GM10266 (cell line): ENCODE measurements around the gene OR2B2.
A peak's percentile ranks its signal among the peaks of the same experiment; 100 is the strongest.
"Not testable (repeated sequence)": the region's sequence is repeated elsewhere in the genome, so short reads cannot be mapped to it uniquely, and the experiment has no call there.

Experiments used
- DNase-seq: peaks from one replicate; pipeline ENCODE4 v3.0.0; 2012; ENCODE audit errors: extremely low spot score
- CTCF ChIP-seq: IDR thresholded peaks from 2 replicates; pipeline ENCODE4 v1.5.1; 2012; ENCODE audit warnings: mild to moderate bottlenecking, low read depth; ENCODE audit not compliant: control insufficient read depth, insufficient read depth; ENCODE audit errors: missing control alignments

The OR2B2 gene

GRCh38 chr6:27924179-27924578 is 12.0 kb upstream of the OR2B2 start:
- no peak for TF ChIP-seq CTCF
- no peak for DNase-seq

- TF ChIP-seq CTCF = no peak
- no peak for DNase-seq
Measured at GRCh38 chr6:27922949-27923348, 10.8 kb upstream of the OR2B2 start.

GRCh38 chr6:27908017-27908416 is 4.2 kb downstream of the OR2B2 start:
- no peak for DNase-seq
- TF ChIP-seq CTCF = no peak

- TF ChIP-seq CTCF = no peak
- peak; percentile 47 for DNase-seq
Measured at GRCh38 chr6:27902335-27903314, 9.6 kb downstream of the OR2B2 start.

GRCh38 chr6:27901801-27902200 is 10.4 kb downstream of the OR2B2 start:
- DNase-seq = no peak
- no peak for TF ChIP-seq CTCF

- not testable (repeated sequence) for DNase-seq
Measured at GRCh38 chr6:27900197-27900596, 12.0 kb downstream of the OR2B2 start.

- no peak for DNase-seq
- TF ChIP-seq CTCF = no peak
Measured at GRCh38 chr6:27899543-27899942, 12.7 kb downstream of the OR2B2 start.
